Measurements from ENCODE around the gene PHTF2. TPM values are rescaled to one million over a fixed set of nuclear protein-coding genes. Genes with fewer than 3 reads are reported as not detected.
A peak's percentile ranks its signal among the peaks of the same experiment; 100 is the strongest.

The PHTF2 gene
- total and polyA plus RNA-seq, 2 donors (not counting 3 experiments of a cell fraction or from before 2014, with no cell fraction given) = 13.3 to 21.4 TPM

- Histone ChIP-seq H3K27ac (ENCODE audit: insufficient read depth, low read depth, low read length) (no peak overlapping the region), H2AFZ (ENCODE audit: low read depth, low read length) (no peak overlapping the region), H3K27me3 (ENCODE audit: control insufficient read depth in 2 of 2, insufficient read depth in 2 of 2, low read length in 2 of 2) (no peaks in the 10 kb centered on the region), H3K9me1 (replicated peaks; ENCODE audit: control insufficient read depth, extremely low read depth, insufficient read depth, low read length) (no peaks in the 10 kb centered on the region), H3K79me2 (ENCODE audit: control insufficient read depth, insufficient read depth, low read length) (no peaks in the 10 kb centered on the region), H3K9me3 (replicated peaks; ENCODE audit: control insufficient read depth, insufficient read depth, low read length) (no peaks in the 10 kb centered on the region), H3K4me2 (ENCODE audit: insufficient read depth, low read length) (no peak overlapping the region), H3K9ac (replicated peaks; ENCODE audit: extremely low read depth, insufficient read depth, low read length) (no peak overlapping the region), H3K4me3 (replicated peaks in 1 of 3; ENCODE audit: insufficient read depth in 1 of 3, low read depth in 1 of 3, low read length in 3 of 3) (no peak overlapping the region), H4K20me1 (replicated peaks; ENCODE audit: control insufficient read depth, extremely low read depth, insufficient read depth, low read length) (no peaks in the 10 kb centered on the region), H3K4me1 (ENCODE audit: control insufficient read depth, extremely low read depth, insufficient read depth, low read length) (peaks cover 18% of the 10 kb centered on the region), H3K36me3 (ENCODE audit: control insufficient read depth in 2 of 2, extremely low read depth in 1 of 2, insufficient read depth in 2 of 2, low read length in 2 of 2) (no peaks in the 10 kb centered on the region)
- dilution Hi-C loops (cut with MboI; ENCODE audit: extremely low pct_ligation_motif_present, low sequenced_read_pairs) = no loop called here
- no TSS peak for BruUV-seq (replicated peaks)
- CTCF ChIA-PET = no interaction called here
- POLR2A ChIA-PET = no interaction called here
- DNase-seq (ENCODE audit: low read depth, low spot score) = no peak
- intact Hi-C loops (cut with micrococcal nuclease) = no loop called here
- no peak for TF ChIP-seq EZH2 (IDR thresholded peaks at IDR 0.05; ENCODE audit: borderline replicate concordance, low read depth, low read length, severe bottlenecking)
- FAIRE-seq = no peak
Observed at GRCh38 chr7:77863860-77864259, 65.3 kb downstream of the PHTF2 start.

GRCh38 chr7:77866370-77866769 lies 67.8 kb downstream of the PHTF2 start:
- dilution Hi-C loops (cut with MboI; ENCODE audit: extremely low pct_ligation_motif_present, low sequenced_read_pairs) = no loop called here
- Histone ChIP-seq H2AFZ (ENCODE audit: low read depth, low read length) (no peak overlapping the region), H3K36me3 (ENCODE audit: control insufficient read depth in 2 of 2, extremely low read depth in 1 of 2, insufficient read depth in 2 of 2, low read length in 2 of 2) (no peaks in the 10 kb centered on the region), H4K20me1 (replicated peaks; ENCODE audit: control insufficient read depth, extremely low read depth, insufficient read depth, low read length) (no peaks in the 10 kb centered on the region), H3K9ac (replicated peaks; ENCODE audit: extremely low read depth, insufficient read depth, low read length) (peak overlapping the region; percentile 73), H3K79me2 (ENCODE audit: control insufficient read depth, insufficient read depth, low read length) (no peaks in the 10 kb centered on the region), H3K4me1 (ENCODE audit: control insufficient read depth, extremely low read depth, insufficient read depth, low read length) (peaks cover 18% of the 10 kb centered on the region), H3K27ac (ENCODE audit: insufficient read depth, low read depth, low read length) (peak overlapping the region; percentile 95), H3K4me2 (ENCODE audit: insufficient read depth, low read length) (peak overlapping the region; percentile 59), H3K9me3 (replicated peaks; ENCODE audit: control insufficient read depth, insufficient read depth, low read length) (no peaks in the 10 kb centered on the region), H3K4me3 (replicated peaks in 1 of 3; ENCODE audit: insufficient read depth in 1 of 3, low read depth in 1 of 3, low read length in 3 of 3) (no peak overlapping the region), H3K9me1 (replicated peaks; ENCODE audit: control insufficient read depth, extremely low read depth, insufficient read depth, low read length) (no peaks in the 10 kb centered on the region), H3K27me3 (ENCODE audit: control insufficient read depth in 2 of 2, insufficient read depth in 2 of 2, low read length in 2 of 2) (no peaks in the 10 kb centered on the region)
- peak; percentile 5 for DNase-seq (ENCODE audit: low read depth, low spot score)
- TSS peak; percentile 97 for BruUV-seq (replicated peaks)
- POLR2A ChIA-PET = interaction anchor here (0.6 kb wide), 1 partner anchor 16 kb away, joined by 9 read pairs; no protein-coding TSS in a partner anchor
- intact Hi-C loops (cut with micrococcal nuclease) = loop anchor here (1.0 kb wide), 1 partner anchor 32 kb away; no protein-coding TSS in a partner anchor
- FAIRE-seq = no peak
- CTCF ChIA-PET = interaction anchor here (1.2 to 1.8 kb wide), 5 partner anchors 16 to 68 kb away, joined by 3 to 7 read pairs (median 4); partner anchors contain the start of genes PHTF2 and TMEM60
- no peak for TF ChIP-seq CTCF (IDR thresholded peaks at IDR 0.05; ENCODE audit: extremely low read depth in 1 of 2, insufficient read depth in 1 of 2, low read depth in 1 of 2, low read length in 2 of 2)
- no peak for TF ChIP-seq MAX (IDR thresholded peaks at IDR 0.05; ENCODE audit: insufficient read depth, insufficient read length)
- no peak for TF ChIP-seq GATA2 (IDR thresholded peaks at IDR 0.05; ENCODE audit: insufficient read depth, insufficient read length, low read depth, low read length)
- no peak for TF ChIP-seq POLR2A (IDR thresholded peaks at IDR 0.05; ENCODE audit: low read depth, low read length)
- no peak for TF ChIP-seq POLR2AphosphoS5 (IDR thresholded peaks at IDR 0.05; ENCODE audit: insufficient read depth, low read depth, low read length)
